ENCODE results near the gene ALS2CL.

ALS2CL gene

GRCh38 chr3:46632792-46633191 lies 60.7 kb downstream of the ALS2CL start:
- DNase-seq (ENCODE audit: low read depth in 2 of 2) = no peak

GRCh38 chr3:46629551-46630517 lies 63.6 kb downstream of the ALS2CL start:
- DNase-seq (ENCODE audit: low read depth in 2 of 2) = peak; percentile 28 to 47

GRCh38 chr3:46628901-46629369 lies 64.5 kb downstream of the ALS2CL start:
- no peak for DNase-seq (ENCODE audit: low read depth in 2 of 2)

GRCh38 chr3:46627078-46627477 lies 66.4 kb downstream of the ALS2CL start:
- no peak for DNase-seq (ENCODE audit: low read depth in 2 of 2)

GRCh38 chr3:46626039-46626438 lies 67.4 kb downstream of the ALS2CL start:
- DNase-seq (ENCODE audit: low read depth in 2 of 2) = no peak

GRCh38 chr3:46624975-46625490 lies 68.4 kb downstream of the ALS2CL start:
- no peak for DNase-seq (ENCODE audit: low read depth in 2 of 2)

GRCh38 chr3:46624533-46624932 lies 68.9 kb downstream of the ALS2CL start:
- DNase-seq (ENCODE audit: low read depth in 2 of 2) = no peak

GRCh38 chr3:46619845-46620778 lies 73.4 kb downstream of the ALS2CL start:
- DNase-seq (ENCODE audit: low read depth in 2 of 2) = no peak

Data from fibroblast of skin of left biceps (primary cell).